Neural cell (in vitro differentiated cells): ENCODE results near the gene POPDC2. TPM values are rescaled to one million over a fixed set of nuclear protein-coding genes. Genes with fewer than 3 reads are reported as not detected.

Experiments used
- H2AFZ ChIP-seq: fragments of 200-600, 300-800 bp; sonication (generic), shearing (Covaris generic); 2 replicates; pipeline ENCODE4 v1.6.0; 2014; ENCODE audit warnings: low read depth, mild to moderate bottlenecking, antibody characterized with exemption, low read length, moderate library complexity
- H3F3A ChIP-seq: fragments of 200-600 bp; shearing (Covaris generic); 2 replicates; pipeline ENCODE4 v1.6.1; 2016; ENCODE audit warnings: mild to moderate bottlenecking, moderate library complexity, mixed read lengths, antibody characterized with exemption, low read length; ENCODE audit not compliant: insufficient read depth, poor library complexity, severe bottlenecking
- H3K27ac ChIP-seq: fragments of 200-600, 300-800 bp; sonication (generic), shearing (Covaris generic); 2 replicates; pipeline ENCODE4 v1.5.1; 2014; ENCODE audit warnings: mild to moderate bottlenecking, low read length, moderate library complexity
- H3K27me3 ChIP-seq: fragments of 300-800, 200-600 bp; sonication (generic), shearing (Covaris generic); 2 replicates; pipeline ENCODE4 v1.6.0; 2014; ENCODE audit warnings: mild to moderate bottlenecking, low read depth, low read length, moderate library complexity; ENCODE audit not compliant: insufficient read depth
- H3K36me3 ChIP-seq: fragments of 300-800, 200-600 bp; sonication (generic), shearing (Covaris generic); 2 replicates; pipeline ENCODE4 v1.5.1; 2014; ENCODE audit warnings: mild to moderate bottlenecking, antibody characterized with exemption, low read length, moderate library complexity; ENCODE audit not compliant: insufficient read depth
- H3K4me2 ChIP-seq: fragments of 300-800, 200-600 bp; sonication (generic), shearing (Covaris generic); 2 replicates; pipeline ENCODE4 v1.6.0; 2014; ENCODE audit warnings: mild to moderate bottlenecking, low read length
- H3K4me3 ChIP-seq: fragments of 300-800, 200-600 bp; sonication (generic), shearing (Covaris generic); 2 replicates; pipeline ENCODE4 v1.5.1; 2014; ENCODE audit warnings: mild to moderate bottlenecking, low read length, moderate library complexity
- H3K79me2 ChIP-seq: fragments of 200-600 bp; shearing (Covaris generic); replicated peaks from 2 replicates; pipeline ENCODE4 v1.6.0; 2014; ENCODE audit warnings: mild to moderate bottlenecking, low read length, moderate library complexity; ENCODE audit not compliant: insufficient read depth
- H3K9ac ChIP-seq: fragments of 300-800, 200-600 bp; sonication (generic), shearing (Covaris generic); 2 replicates; pipeline ENCODE4 v1.6.1; 2016; ENCODE audit warnings: mild to moderate bottlenecking, low read length, mixed read lengths
- H3K9me2 ChIP-seq: fragments of 200-600 bp; shearing (Covaris generic); 2 replicates; pipeline ENCODE4 v1.6.1; 2016; ENCODE audit warnings: mild to moderate bottlenecking, low read length, mixed read lengths; ENCODE audit not compliant: insufficient read depth
- H3K9me3 ChIP-seq: fragments of 200-600, 300-800 bp; sonication (generic), shearing (Covaris generic); 2 replicates; pipeline ENCODE4 v1.6.1; 2016; ENCODE audit warnings: mild to moderate bottlenecking, mixed run types, low read length, moderate library complexity, mixed read lengths
- H4K20me1 ChIP-seq: fragments of 200-600 bp; shearing (Covaris generic); 2 replicates; pipeline ENCODE4 v1.6.1; 2016; ENCODE audit warnings: mild to moderate bottlenecking, mixed run types; ENCODE audit not compliant: insufficient read depth
- CTCF ChIP-seq: fragments of 450-650 bp; IDR thresholded peaks from 2 replicates; pipeline ENCODE4 v1.5.1; 2014; ENCODE audit warnings: antibody characterized with exemption, mild to moderate bottlenecking, moderate library complexity; ENCODE audit not compliant: poor library complexity, severe bottlenecking
- EP300 ChIP-seq: fragments of 450-650 bp; conservative IDR thresholded peaks from 2 replicates; pipeline ENCODE4 v1.6.1; 2014; ENCODE audit warnings: antibody characterized with exemption, mild to moderate bottlenecking, moderate library complexity; ENCODE audit not compliant: poor library complexity, severe bottlenecking
- EZH2 ChIP-seq: fragments of 200-600, 300-800 bp; shearing (Covaris generic), sonication (generic); IDR thresholded peaks from 2 replicates; pipeline ENCODE4 v1.6.1; 2014; ENCODE audit warnings: antibody characterized with exemption, low read length, borderline replicate concordance, mild to moderate bottlenecking; ENCODE audit not compliant: insufficient read depth, poor library complexity, severe bottlenecking
- MXI1 ChIP-seq: fragments of 450-650 bp; conservative IDR thresholded peaks from 2 replicates; pipeline ENCODE4 v1.6.1; 2014; ENCODE audit warnings: antibody characterized with exemption, mild to moderate bottlenecking; ENCODE audit not compliant: poor library complexity, severe bottlenecking
- POLR2AphosphoS5 ChIP-seq: IDR thresholded peaks from 2 replicates; pipeline ENCODE4 v1.6.1; 2012
- RAD21 ChIP-seq: fragments of 450-650 bp; conservative IDR thresholded peaks from 2 replicates; pipeline ENCODE4 v1.6.1; 2014; ENCODE audit warnings: antibody characterized with exemption, mild to moderate bottlenecking, moderate library complexity
- REST ChIP-seq: IDR thresholded peaks from 2 replicates; pipeline ENCODE4 v1.6.1; 2012; ENCODE audit warnings: borderline replicate concordance
- SMC3 ChIP-seq: fragments of 450-650 bp; conservative IDR thresholded peaks from 2 replicates; pipeline ENCODE4 v1.6.1; 2014; ENCODE audit warnings: antibody characterized with exemption, mild to moderate bottlenecking, moderate library complexity; ENCODE audit not compliant: poor library complexity
- TAF1 ChIP-seq: IDR thresholded peaks from 2 replicates; pipeline ENCODE4 v1.6.1; 2012; ENCODE audit warnings: low read depth
- polyA plus RNA-seq: library from polyadenylated mRNA; depleted of rRNA; stranded (reverse); fragments of >200 nt; gene quantifications from 2 replicates; pipeline ENCODE4 v1.2.3, GENCODE V29; 2014

Gene POPDC2
- polyA plus RNA-seq, 1 donor from 2014 or later, result 3.4 TPM

GRCh38 chr3:119649761-119650160 lies 10.6 kb downstream of the POPDC2 start:
- no peak overlapping the region for H2AFZ ChIP-seq
- no peaks in the 10 kb centered on the region for H3K9me2 ChIP-seq
- H3K9ac ChIP-seq, result no peak overlapping the region
- H3K9me3 ChIP-seq, result no peaks in the 10 kb centered on the region
- no peaks in the 10 kb centered on the region for H3F3A ChIP-seq
- H3K27ac ChIP-seq, result no peak overlapping the region
- no peak for TF ChIP-seq CTCF
- TF ChIP-seq MXI1, result no peak
- TF ChIP-seq EP300, result no peak
- no peak for TF ChIP-seq RAD21
- no peak for TF ChIP-seq POLR2AphosphoS5
- no peak for TF ChIP-seq EZH2
- no peak for TF ChIP-seq TAF1
- TF ChIP-seq SMC3, result no peak
- TF ChIP-seq REST, result no peak
- H3K36me3 ChIP-seq, result no peaks in the 10 kb centered on the region
- H3K4me2 ChIP-seq, result no peak overlapping the region
- no peaks in the 10 kb centered on the region for H4K20me1 ChIP-seq
- no peak overlapping the region for H3K4me3 ChIP-seq
- no peaks in the 10 kb centered on the region for H3K79me2 ChIP-seq
- no peaks in the 10 kb centered on the region for H3K27me3 ChIP-seq

GRCh38 chr3:119647843-119648575 lies 12.4 kb downstream of the POPDC2 start:
- H3K9me2 ChIP-seq, result no peaks in the 10 kb centered on the region

More at GRCh38 chr3:119647843-119648575, 12.4 kb downstream of the POPDC2 start:
- no peaks in the 10 kb centered on the region for H3K9me3 ChIP-seq
- no peaks in the 10 kb centered on the region for H4K20me1 ChIP-seq
- H3K9ac ChIP-seq, result no peak overlapping the region
- H3K27me3 ChIP-seq, result no peaks in the 10 kb centered on the region
- no peak overlapping the region for H3K27ac ChIP-seq
- no peaks in the 10 kb centered on the region for H3K79me2 ChIP-seq
- TF ChIP-seq CTCF, result no peak
- TF ChIP-seq SMC3, result no peak
- TF ChIP-seq EZH2, result no peak
- TF ChIP-seq TAF1, result no peak
- TF ChIP-seq RAD21, result no peak
- no peak for TF ChIP-seq REST
- TF ChIP-seq POLR2AphosphoS5, result no peak
- no peak for TF ChIP-seq EP300
- no peak for TF ChIP-seq MXI1
- H3K4me3 ChIP-seq, result no peak overlapping the region
- no peaks in the 10 kb centered on the region for H3K36me3 ChIP-seq
- no peak overlapping the region for H3K4me2 ChIP-seq
- H2AFZ ChIP-seq, result no peak overlapping the region
- no peaks in the 10 kb centered on the region for H3F3A ChIP-seq
